ENCODE data around the gene HINT1. TPM values are rescaled to one million over a fixed set of nuclear protein-coding genes. Genes with fewer than 3 reads are reported as not detected.

HINT1 gene
- polyA plus RNA-seq, 1 donor from 2014 or later: 706 TPM

GRCh38 chr5:131185523-131186104, 20.6 kb upstream of the HINT1 start:
- H3K4me2 ChIP-seq (ENCODE audit: low read length): no peak overlapping the region
- no peaks in the 10 kb centered on the region for H3K9me3 ChIP-seq (ENCODE audit: low read length)
- no peaks in the 10 kb centered on the region for H4K20me1 ChIP-seq (ENCODE audit: insufficient read depth)
- no peaks in the 10 kb centered on the region for H3K36me3 ChIP-seq (ENCODE audit: insufficient read depth, low read length)
- no peak overlapping the region for H3K9ac ChIP-seq (ENCODE audit: low read length)
- H3K4me3 ChIP-seq (ENCODE audit: low read length): no peak overlapping the region
- H3F3A ChIP-seq (ENCODE audit: insufficient read depth, low read length, poor library complexity, severe bottlenecking): no peaks in the 10 kb centered on the region
- H3K27ac ChIP-seq (ENCODE audit: low read length): no peak overlapping the region
- TF ChIP-seq EP300 (conservative IDR thresholded peaks at IDR 0.05; ENCODE audit: poor library complexity, severe bottlenecking) (no peak), EZH2 (IDR thresholded peaks at IDR 0.05; ENCODE audit: borderline replicate concordance, insufficient read depth, low read length, poor library complexity, severe bottlenecking) (no peak), POLR2AphosphoS5 (IDR thresholded peaks at IDR 0.05) (no peak), TAF1 (IDR thresholded peaks at IDR 0.05; ENCODE audit: low read depth) (no peak), REST (IDR thresholded peaks at IDR 0.05; ENCODE audit: borderline replicate concordance) (no peak)
- H3K79me2 ChIP-seq (replicated peaks; ENCODE audit: insufficient read depth, low read length): no peaks in the 10 kb centered on the region
- no peaks in the 10 kb centered on the region for H3K9me2 ChIP-seq (ENCODE audit: insufficient read depth, low read length)
- H2AFZ ChIP-seq (ENCODE audit: low read depth, low read length): no peak overlapping the region
- H3K27me3 ChIP-seq (ENCODE audit: insufficient read depth, low read depth, low read length): no peaks in the 10 kb centered on the region

- no peaks in the 10 kb centered on the region for H3K9me3 ChIP-seq (ENCODE audit: low read length)
- no peaks in the 10 kb centered on the region for H3K36me3 ChIP-seq (ENCODE audit: insufficient read depth, low read length)
- H3K4me3 ChIP-seq (ENCODE audit: low read length): no peak overlapping the region
- no peaks in the 10 kb centered on the region for H4K20me1 ChIP-seq (ENCODE audit: insufficient read depth)
- H3K27me3 ChIP-seq (ENCODE audit: insufficient read depth, low read depth, low read length): no peaks in the 10 kb centered on the region
- no peak overlapping the region for H2AFZ ChIP-seq (ENCODE audit: low read depth, low read length)
- TF ChIP-seq EZH2 (IDR thresholded peaks at IDR 0.05; ENCODE audit: borderline replicate concordance, insufficient read depth, low read length, poor library complexity, severe bottlenecking) (no peak), SMC3 (conservative IDR thresholded peaks at IDR 0.05; ENCODE audit: poor library complexity) (no peak), MXI1 (conservative IDR thresholded peaks at IDR 0.05; ENCODE audit: poor library complexity, severe bottlenecking) (no peak), TAF1 (IDR thresholded peaks at IDR 0.05; ENCODE audit: low read depth) (no peak), REST (IDR thresholded peaks at IDR 0.05; ENCODE audit: borderline replicate concordance) (no peak), CTCF (IDR thresholded peaks at IDR 0.05; ENCODE audit: poor library complexity, severe bottlenecking) (no peak), RAD21 (conservative IDR thresholded peaks at IDR 0.05) (no peak), EP300 (conservative IDR thresholded peaks at IDR 0.05; ENCODE audit: poor library complexity, severe bottlenecking) (no peak), POLR2AphosphoS5 (IDR thresholded peaks at IDR 0.05) (no peak)
- H3K4me2 ChIP-seq (ENCODE audit: low read length): no peak overlapping the region
- H3F3A ChIP-seq (ENCODE audit: insufficient read depth, low read length, poor library complexity, severe bottlenecking): no peaks in the 10 kb centered on the region
- no peak overlapping the region for H3K27ac ChIP-seq (ENCODE audit: low read length)
- no peaks in the 10 kb centered on the region for H3K79me2 ChIP-seq (replicated peaks; ENCODE audit: insufficient read depth, low read length)
- H3K9me2 ChIP-seq (ENCODE audit: insufficient read depth, low read length): no peaks in the 10 kb centered on the region
- H3K9ac ChIP-seq (ENCODE audit: low read length): no peak overlapping the region
Observed at GRCh38 chr5:131182839-131183238, 17.8 kb upstream of the HINT1 start.
